Breast epithelium (tissue), 4 donors: ENCODE results near the gene VPS13C. TPM values are rescaled to one million over a fixed set of nuclear protein-coding genes. Genes with fewer than 3 reads are reported as not detected.

Experiments used
- DNase-seq, 2 donors: peaks; one replicate each; pipeline ENCODE4 v3.0.0-alpha.2; 2019; ENCODE audit warnings: low spot score in 2 of 2
- H3K27ac ChIP-seq, 2 donors: fragments of 200-600 bp; sonication (generic) in 1 of 2; one replicate each; pipeline ENCODE4 v1.5.1; 2016 to 2019; ENCODE audit warnings: mild to moderate bottlenecking in 1 of 2
- H3K27me3 ChIP-seq, 2 donors: fragments of 200-600 bp; sonication (generic) in 1 of 2; one replicate each; pipeline versions ENCODE4 v1.5.1 to v1.6.0; 2017 to 2019; ENCODE audit warnings: control low read depth in 1 of 2, mild to moderate bottlenecking in 1 of 2
- H3K36me3 ChIP-seq: fragments of 200-600 bp; one replicate; pipeline ENCODE4 v1.5.1; 2019
- H3K4me1 ChIP-seq, 2 donors: fragments of 200-600 bp; sonication (generic); one replicate each; pipeline ENCODE4 v1.5.1; 2016 to 2019; ENCODE audit warnings: control low read depth in 1 of 2
- H3K4me3 ChIP-seq, 3 donors: fragments of 200-600 bp; sonication (generic); 1 replicate in 2 of 3; 2 replicates in 1 of 3; pipeline ENCODE4 v1.5.1; 2016 to 2019; ENCODE audit warnings: mild to moderate bottlenecking in 3 of 3, moderate library complexity in 2 of 3
- H3K9me3 ChIP-seq, 2 donors: fragments of 200-600 bp; sonication (generic) in 1 of 2; one replicate each; pipeline ENCODE4 v1.5.1; 2016 to 2019; ENCODE audit warnings: control low read depth in 1 of 2
- CTCF ChIP-seq, 3 donors: fragments of 450-650 bp; IDR thresholded peaks; one replicate each; pipeline ENCODE4 v1.5.1; 2016 to 2017; ENCODE audit warnings: antibody characterized with exemption in 3 of 3, mild to moderate bottlenecking in 3 of 3, moderate library complexity in 3 of 3
- POLR2A ChIP-seq: fragments of 450-650 bp; IDR thresholded peaks from one replicate; pipeline ENCODE4 v1.6.1; 2016; ENCODE audit warnings: antibody characterized with exemption, mild to moderate bottlenecking, moderate library complexity
- POLR2AphosphoS5 ChIP-seq, 3 donors: sonication (generic); formaldehyde crosslinking; IDR thresholded peaks; one replicate each; pipeline ENCODE4 v1.6.1; 2017; ENCODE audit warnings: antibody characterized with exemption in 3 of 3
- intact Hi-C: fragments of 100-400 bp; cut with DNase I; formaldehyde crosslinking; loops from one replicate; pipeline ENCODE4 v1.15.1; 2023; ENCODE audit warnings: low total_unique reads
- total RNA-seq, 3 donors: library from RNA; depleted of rRNA; stranded (reverse); fragments of >200 nt; gene quantifications; one replicate each; pipeline ENCODE4 v1.1.0, GENCODE V29; 2016

VPS13C gene
- total RNA-seq, result 100 to 1,000 TPM in 2 of 3 donors, 10 to 100 TPM in 1; 94.4 to 140 (median 117) TPM

- no peaks in the 10 kb centered on the region for H3K27me3 ChIP-seq
- H3K4me3 ChIP-seq, result peak within 1 kb of the TSS; percentile 92 to 97 (median 94)
- no peaks in the 10 kb centered on the region for H3K9me3 ChIP-seq
- H3K36me3 ChIP-seq, result no peaks in the 10 kb centered on the region
- no peak for TF ChIP-seq POLR2A
- peak; percentile 60 to 74 (median 61) for TF ChIP-seq POLR2AphosphoS5 (IDR thresholded peaks at IDR 0.05)
- TF ChIP-seq CTCF (IDR thresholded peaks at IDR 0.05), result peak; percentile 49 to 79 (median 70)
- H3K4me1 ChIP-seq, result peaks cover 0 to 2% of the 10 kb centered on the region in 2 donors
- DNase-seq, result peak; percentile 85 to 87
- intact Hi-C loops, result no loop called here
- H3K27ac ChIP-seq, result peak within 1 kb of the TSS; percentile 93 to 96
These were observed at the start of gene VPS13C for GRCh38 chr15:62060113-62060895. TSS of gene VPS13C (minus strand) at chr15:62060447. CDS start at chr15:62060374, 73 bp downstream.

- TF ChIP-seq CTCF (IDR thresholded peaks at IDR 0.05) (no peak), POLR2AphosphoS5 (IDR thresholded peaks at IDR 0.05) (no peak), POLR2A (no peak)
- DNase-seq, result no peak
- H3K36me3 ChIP-seq, result no peaks in the 10 kb centered on the region
- no peak overlapping the region for H3K27ac ChIP-seq
- H3K4me1 ChIP-seq, result no peaks in the 10 kb centered on the region
- intact Hi-C loops, result no loop called here
- no peaks in the 10 kb centered on the region for H3K9me3 ChIP-seq
- no peak overlapping the region for H3K4me3 ChIP-seq
- no peaks in the 10 kb centered on the region for H3K27me3 ChIP-seq
These were observed 49.2 kb upstream of the VPS13C start for GRCh38 chr15:62109437-62109836.

GRCh38 chr15:62108411-62108810 is 48.2 kb upstream of the VPS13C start:
- no peaks in the 10 kb centered on the region for H3K4me1 ChIP-seq
- TF ChIP-seq CTCF (IDR thresholded peaks at IDR 0.05), result no peak
- no peak for TF ChIP-seq POLR2A
- no peak for TF ChIP-seq POLR2AphosphoS5 (IDR thresholded peaks at IDR 0.05)
- H3K4me3 ChIP-seq, result no peak overlapping the region
- no peak for DNase-seq
- no peaks in the 10 kb centered on the region for H3K27me3 ChIP-seq
- no peaks in the 10 kb centered on the region for H3K36me3 ChIP-seq
- no peaks in the 10 kb centered on the region for H3K9me3 ChIP-seq
- intact Hi-C loops, result no loop called here
- H3K27ac ChIP-seq, result no peak overlapping the region

GRCh38 chr15:62107571-62108121 is 47.4 kb upstream of the VPS13C start:
- no peaks in the 10 kb centered on the region for H3K9me3 ChIP-seq
- no peaks in the 10 kb centered on the region for H3K4me1 ChIP-seq
- no peaks in the 10 kb centered on the region for H3K36me3 ChIP-seq
- no peak overlapping the region for H3K4me3 ChIP-seq
- DNase-seq, result no peak
- no peak overlapping the region for H3K27ac ChIP-seq
- H3K27me3 ChIP-seq, result no peaks in the 10 kb centered on the region
- intact Hi-C loops, result no loop called here
- TF ChIP-seq CTCF (IDR thresholded peaks at IDR 0.05) (no peak), POLR2AphosphoS5 (IDR thresholded peaks at IDR 0.05) (no peak), POLR2A (no peak)

- H3K27ac ChIP-seq, result no peak overlapping the region
- H3K27me3 ChIP-seq, result no peaks in the 10 kb centered on the region
- H3K4me1 ChIP-seq, result no peaks in the 10 kb centered on the region
- DNase-seq, result no peak
- H3K36me3 ChIP-seq, result no peaks in the 10 kb centered on the region
- H3K9me3 ChIP-seq, result no peaks in the 10 kb centered on the region
- intact Hi-C loops, result no loop called here
- no peak for TF ChIP-seq POLR2A
- no peak for TF ChIP-seq CTCF (IDR thresholded peaks at IDR 0.05)
- TF ChIP-seq POLR2AphosphoS5 (IDR thresholded peaks at IDR 0.05), result no peak
- H3K4me3 ChIP-seq, result no peak overlapping the region
These were observed 45.8 kb upstream of the VPS13C start for GRCh38 chr15:62106096-62106495.
